ENCODE data around the gene TLL2.

The TLL2 gene

DNA sequence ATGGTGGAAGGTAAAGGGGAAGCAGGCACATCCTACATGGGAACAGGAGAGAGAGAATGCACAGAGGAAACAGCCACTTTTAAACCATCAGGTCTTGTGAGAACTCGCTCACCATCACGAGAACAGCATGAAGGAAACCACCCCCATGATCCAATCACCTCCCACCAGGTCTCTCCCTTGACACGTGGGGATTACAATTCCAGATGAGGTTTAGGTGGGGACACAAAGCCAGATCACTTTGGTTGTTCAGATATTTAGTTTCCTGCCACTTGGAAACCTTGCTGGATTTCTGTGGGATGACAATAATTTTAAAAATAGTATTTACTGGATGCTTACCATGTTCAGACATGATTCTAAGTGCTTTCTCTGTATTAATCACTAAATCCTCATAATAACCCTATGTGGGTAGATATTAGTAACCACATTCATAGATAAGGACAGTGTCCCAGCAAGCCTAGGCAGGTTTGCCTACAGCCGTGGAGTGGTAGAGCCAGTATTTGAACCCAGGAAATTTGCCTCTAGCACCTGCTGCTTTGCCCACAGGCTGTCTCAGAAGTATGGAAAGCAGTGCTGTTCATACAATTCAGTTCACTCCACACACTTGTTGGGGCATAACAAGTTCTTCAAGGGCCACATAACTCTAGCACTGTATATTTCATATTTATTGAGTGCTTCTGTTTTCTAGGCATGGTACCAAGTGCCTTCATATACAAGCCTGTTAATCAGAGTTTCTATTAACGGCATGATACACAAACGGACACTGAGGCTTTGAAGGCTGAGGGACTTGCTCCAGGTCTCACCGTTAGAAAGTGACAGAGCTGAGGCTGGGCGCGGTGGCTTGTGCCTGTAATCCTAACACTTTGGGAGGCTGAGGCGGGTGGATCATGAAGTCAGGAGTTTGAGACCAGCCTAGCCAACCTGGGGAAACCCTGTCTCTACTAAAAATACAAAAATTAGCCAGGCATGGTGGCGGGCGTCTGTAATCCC lies 8.3 kb downstream of the TLL2 start:
- DNase-seq: no peak

GRCh38 chr10:96502561-96503282 lies 11.0 kb downstream of the TLL2 start:
- no peak for DNase-seq

- no peak for DNase-seq
Measured at GRCh38 chr10:96501985-96502384, 11.7 kb downstream of the TLL2 start.

DNA sequence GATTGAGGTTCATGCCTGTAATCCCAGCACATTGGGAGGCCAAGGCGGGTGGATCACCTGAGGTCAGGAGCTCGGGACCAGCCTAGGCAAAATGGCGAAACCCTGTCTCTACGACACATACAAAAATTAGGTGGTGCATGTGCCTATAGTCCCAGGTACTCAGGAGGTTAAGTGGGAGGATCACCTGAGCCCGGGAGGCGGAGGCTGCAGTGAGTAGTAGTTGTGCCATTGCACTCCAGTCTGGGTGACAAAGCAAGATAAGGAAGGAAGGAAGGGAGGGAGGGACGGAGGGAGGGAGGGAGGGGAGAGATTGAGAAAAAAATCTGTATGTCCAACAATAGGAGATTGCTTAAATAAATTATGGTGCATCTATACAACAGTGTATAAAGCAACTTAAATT lies 13.2 kb downstream of the TLL2 start:
- no peak for DNase-seq

DNA sequence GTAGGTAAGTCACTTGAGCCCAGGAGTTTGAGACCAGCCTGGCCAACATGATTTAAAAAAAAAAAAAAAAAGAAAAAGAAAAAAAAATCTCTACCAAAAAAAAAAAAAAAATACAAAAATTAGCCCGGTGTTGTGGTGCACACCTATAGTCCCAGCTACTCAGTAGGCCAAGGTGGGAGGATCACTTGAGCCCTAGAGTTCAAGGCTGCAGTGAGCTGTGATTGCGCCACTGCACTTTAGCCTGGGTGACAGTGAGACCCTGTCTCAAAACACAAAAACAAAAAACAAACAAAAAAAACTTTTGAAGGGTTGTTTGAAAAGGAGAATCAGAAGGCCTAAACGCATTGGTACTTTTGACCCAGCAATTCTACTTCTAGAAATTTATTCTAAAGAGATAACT lies 13.7 kb downstream of the TLL2 start:
- DNase-seq: no peak

GRCh38 chr10:96497391-96497790 lies 16.3 kb downstream of the TLL2 start:
- no peak for DNase-seq

DNA sequence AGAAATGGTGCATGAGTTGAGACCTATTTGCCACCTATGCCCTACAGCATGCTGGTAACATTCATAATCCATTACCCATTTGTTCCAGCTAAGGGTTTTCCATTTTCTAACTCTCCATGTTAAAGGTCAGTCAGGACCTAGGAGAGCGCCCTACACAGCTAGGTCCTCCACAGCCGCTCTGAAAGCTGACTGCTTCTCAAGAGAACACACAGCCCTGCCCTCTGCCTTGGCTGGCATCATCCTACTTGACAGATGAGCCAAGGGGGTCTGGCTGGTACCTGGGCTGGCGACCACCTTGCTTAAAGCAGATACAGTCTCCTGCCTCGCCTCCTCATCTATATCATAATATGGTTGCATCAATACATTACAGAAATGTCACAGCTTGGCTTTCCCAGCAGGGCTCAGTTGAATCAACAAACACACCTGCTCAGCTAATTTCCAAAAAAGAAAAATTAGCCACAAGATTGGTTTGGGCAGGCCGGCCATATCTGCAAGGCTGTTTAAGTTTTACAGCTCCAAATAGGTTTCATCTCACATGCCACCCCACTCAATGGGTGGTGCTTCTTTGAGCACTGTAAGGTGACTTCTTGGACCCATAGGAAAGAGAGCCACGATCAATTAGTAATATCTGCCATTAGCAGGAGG lies 17.3 kb downstream of the TLL2 start:
- no peak for DNase-seq

DNA sequence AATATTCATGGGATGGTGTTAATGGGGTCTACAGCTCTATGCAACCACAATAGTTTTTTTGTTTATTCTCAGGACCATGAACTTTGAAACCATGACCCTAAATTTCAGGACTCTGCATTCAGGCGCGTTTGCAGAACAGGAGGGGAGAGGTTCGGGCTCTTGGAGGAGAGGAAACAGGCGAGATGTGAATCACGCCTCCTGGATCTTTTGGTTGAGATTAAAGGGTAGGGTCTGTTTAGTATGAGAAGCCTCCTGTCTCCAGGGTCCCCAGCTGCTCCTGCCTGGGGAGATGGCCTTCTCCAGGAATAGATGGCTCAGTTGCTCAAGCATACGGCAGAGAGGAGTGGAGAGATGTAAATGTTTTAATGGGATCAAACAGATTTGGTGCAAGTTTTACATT lies 18.2 kb downstream of the TLL2 start:
- DNase-seq: no peak

DNA sequence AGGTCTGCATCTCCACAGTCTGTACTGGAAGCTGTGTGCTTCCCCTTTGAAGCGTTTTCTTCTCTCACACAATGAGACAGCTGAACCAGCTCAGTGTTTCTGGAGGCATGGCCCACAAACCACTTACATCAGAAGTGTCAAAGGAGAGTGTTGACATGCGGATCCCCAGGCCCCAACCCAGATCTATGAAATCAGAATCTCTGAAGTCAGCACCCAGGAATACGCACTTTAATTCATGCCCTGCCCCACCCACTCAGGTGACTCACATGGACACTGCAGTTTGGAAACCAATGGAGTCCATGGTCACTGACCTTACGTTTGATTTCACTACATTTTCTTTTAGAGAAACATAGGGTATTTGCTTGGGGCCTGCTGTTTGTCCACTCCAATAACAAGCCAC lies 19.0 kb downstream of the TLL2 start:
- DNase-seq: no peak

DNA sequence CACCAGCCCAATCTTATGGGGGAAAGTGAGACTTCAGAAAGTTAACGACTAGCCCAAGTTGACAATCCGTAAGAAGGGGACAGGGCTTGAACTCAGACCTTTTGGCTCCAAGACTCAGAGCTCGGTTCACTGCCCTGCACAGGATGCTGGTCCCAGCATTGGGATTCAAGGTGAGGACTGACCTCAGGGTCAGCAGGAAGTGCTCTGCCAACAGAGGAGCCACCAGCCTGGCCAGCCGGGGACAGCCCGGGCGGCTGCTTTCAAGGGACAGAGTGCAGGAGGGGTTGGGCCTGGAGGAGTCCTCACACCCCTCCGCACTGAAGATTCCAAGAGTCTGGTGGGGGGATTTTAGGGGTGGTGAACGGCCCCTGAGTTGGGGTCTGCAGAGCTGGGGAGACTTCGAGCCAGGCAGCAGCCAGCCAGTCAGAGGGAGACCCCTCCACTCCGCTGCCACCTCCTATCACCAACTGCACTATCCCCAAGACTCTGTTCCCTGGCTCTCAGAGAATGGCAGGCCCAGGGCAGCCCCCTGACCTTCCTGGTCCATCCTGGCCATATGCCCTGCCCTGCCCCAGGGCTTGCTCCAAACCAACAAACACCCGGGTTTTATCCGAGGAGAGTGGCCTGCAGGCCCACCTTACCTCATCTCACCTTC lies 19.7 kb downstream of the TLL2 start:
- DNase-seq: no peak

DNA sequence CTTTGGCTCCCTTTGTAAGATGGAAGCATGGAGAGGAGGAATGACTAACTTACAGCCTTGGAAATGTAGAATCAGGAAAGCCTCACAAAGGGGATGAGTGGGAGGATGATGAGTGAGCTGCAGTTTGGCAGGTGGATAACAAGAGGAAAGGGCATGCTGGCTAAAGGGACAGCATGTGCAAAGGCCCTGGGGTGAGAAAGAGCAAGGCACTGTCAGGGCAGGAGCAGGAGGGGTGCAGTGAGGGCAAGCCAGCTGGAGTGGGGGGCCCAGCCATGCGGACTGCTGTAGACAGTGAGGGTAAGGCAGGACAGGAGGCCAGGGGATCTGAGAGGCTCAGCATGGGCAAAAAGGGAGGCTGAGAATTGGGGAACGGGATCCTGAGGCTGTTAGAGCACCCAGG lies 20.5 kb downstream of the TLL2 start:
- DNase-seq: no peak

DNA sequence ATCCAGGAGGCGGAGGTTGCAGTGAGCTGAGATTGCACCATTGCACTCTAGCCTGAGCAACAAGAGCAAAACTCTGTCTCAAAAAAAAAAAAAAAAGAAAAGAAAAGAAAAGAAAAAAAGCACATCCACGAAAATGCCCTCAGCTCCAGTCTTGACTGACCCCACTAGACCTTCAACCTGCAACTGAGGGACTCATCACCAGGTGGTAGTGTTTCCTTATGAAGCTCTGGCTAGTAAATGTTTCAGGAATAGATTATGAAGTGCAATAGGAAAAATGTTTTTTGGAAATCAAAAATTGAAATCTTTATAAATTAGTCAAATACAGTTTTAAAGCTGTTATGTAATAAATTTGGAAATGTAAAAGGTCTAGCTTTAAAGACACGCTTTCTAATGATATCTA lies 22.4 kb downstream of the TLL2 start:
- DNase-seq: no peak

DNA sequence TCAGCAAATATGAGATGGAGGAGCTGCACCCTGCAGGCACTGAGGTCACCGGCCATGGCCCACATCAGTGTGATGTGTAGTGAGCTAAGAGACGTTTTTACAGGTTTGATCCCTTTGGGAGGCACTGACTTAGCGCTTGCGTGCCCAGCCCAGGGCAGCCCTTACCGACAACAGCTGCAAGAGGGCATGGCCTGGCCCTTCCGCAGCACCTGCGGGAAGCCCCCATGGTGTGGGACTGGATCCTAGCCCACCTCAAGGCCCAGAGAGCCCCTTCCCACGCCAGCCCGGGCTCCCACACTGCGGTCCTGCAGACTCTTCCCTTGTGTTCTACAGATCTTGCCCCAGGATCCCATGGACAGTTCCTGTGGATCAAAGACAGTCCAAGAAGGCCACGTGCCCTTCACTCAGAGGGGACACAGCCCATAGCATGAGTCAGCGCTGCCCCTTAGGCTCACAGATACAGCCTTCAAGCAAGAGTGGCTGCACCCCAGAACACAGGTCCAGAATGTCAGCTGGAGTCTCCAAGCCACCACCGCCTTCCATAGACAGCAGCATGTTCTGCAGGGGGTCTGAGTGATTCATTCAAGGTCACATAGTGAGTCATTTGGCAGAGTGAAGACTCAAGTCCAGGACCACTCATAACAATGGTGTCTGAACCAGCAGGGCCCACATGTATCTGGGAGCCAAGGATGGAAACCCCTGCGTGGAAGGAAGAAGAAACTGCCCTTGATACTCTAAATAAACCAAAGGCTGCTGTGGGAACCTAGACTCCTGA lies 25.4 kb downstream of the TLL2 start:
- no peak for DNase-seq

- DNase-seq: no peak
Measured at GRCh38 chr10:96482815-96483588, 30.7 kb downstream of the TLL2 start.

- DNase-seq: no peak
Measured at GRCh38 chr10:96478355-96478754, 35.4 kb downstream of the TLL2 start.

GRCh38 chr10:96473866-96474265 lies 39.9 kb downstream of the TLL2 start:
- no peak for DNase-seq

- no peak for DNase-seq
Measured at GRCh38 chr10:96470116-96470743, 43.5 kb downstream of the TLL2 start.

DNA sequence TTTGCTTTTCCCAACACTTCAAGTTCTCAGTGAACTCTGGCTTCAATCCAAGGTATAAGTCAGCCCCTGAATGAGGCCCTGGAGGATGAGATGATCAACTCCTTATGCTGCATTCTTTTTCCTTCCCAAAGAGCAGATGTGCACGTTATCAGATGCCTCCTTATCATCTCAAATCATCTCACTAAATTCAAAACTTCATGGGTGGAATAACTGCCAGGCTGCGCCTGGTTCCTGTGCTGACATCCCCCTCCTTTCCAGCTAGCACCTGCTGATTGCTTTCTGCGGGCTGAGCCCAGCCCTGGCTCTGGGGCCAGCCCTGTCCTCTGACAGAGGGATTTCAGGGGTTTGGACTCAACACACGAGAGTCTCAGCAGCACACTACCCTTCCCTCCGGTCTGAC lies 44.9 kb downstream of the TLL2 start:
- no peak for DNase-seq

GRCh38 chr10:96465599-96465998 lies 48.1 kb downstream of the TLL2 start:
- no peak for DNase-seq

GRCh38 chr10:96463562-96463961 lies 50.2 kb downstream of the TLL2 start:
- DNase-seq: no peak

GRCh38 chr10:96462606-96463151 lies 51.0 kb downstream of the TLL2 start:
- no peak for DNase-seq

Data from central memory CD4-positive, alpha-beta T cell (primary cell).